Putamen (tissue), 1 donor: ENCODE measurements around the gene TTC36.
"Not testable (repeated sequence)": the region's sequence is repeated elsewhere in the genome, so short reads cannot be mapped to it uniquely, and the experiment has no call there.

Experiments
- DNase-seq: peaks from one replicate; pipeline ENCODE4 v3.0.0-alpha.2; 2016; ENCODE audit warnings: low spot score

TTC36 gene

DNA sequence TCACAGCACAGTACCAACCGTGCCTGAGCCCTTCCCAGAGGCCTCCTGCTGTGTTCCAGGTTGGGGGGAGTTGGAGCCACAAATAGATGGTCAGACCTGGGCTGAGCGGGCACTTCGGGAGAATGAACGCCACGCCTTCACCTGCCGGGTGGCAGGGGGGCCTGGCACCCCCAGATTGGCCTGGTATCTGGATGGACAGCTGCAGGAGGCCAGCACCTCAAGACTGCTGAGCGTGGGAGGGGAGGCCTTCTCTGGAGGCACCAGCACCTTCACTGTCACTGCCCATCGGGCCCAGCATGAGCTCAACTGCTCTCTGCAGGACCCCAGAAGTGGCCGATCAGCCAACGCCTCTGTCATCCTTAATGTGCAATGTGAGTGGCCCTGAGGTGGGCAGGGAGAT, 4.8 kb downstream of the TTC36 start:
- no peak for DNase-seq

DNA sequence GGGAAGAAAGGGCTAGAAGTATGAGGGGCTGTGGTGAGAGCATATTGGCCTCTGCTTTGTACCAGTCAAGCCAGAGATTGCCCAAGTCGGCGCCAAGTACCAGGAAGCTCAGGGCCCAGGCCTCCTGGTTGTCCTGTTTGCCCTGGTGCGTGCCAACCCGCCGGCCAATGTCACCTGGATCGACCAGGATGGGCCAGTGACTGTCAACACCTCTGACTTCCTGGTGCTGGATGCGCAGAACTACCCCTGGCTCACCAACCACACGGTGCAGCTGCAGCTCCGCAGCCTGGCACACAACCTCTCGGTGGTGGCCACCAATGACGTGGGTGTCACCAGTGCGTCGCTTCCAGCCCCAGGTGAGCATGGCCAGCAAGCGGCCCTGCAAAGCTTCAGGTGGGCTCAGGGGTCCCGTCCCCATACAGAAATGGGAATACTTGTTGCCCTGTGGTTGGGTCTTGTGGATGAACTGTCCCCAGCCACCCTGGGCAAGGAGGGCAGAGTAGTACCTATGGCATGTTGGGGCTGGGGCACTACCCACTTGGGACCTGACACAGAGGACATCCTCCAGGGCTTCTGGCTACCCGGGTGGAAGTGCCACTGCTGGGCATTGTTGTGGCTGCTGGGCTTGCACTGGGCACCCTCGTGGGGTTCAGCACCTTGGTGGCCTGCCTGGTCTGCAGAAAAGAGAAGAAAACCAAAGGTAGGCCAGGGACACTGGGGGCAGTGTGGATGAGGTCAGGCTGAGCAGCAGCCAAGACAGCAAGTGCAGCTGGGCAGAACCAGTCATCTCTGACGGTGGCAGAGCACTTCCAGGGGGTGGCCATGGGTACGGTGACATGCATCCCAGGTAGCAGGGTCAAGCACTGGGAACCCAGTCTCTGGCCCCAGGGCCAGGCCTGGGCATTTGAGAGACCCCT, 5.8 kb downstream of the TTC36 start:
- no peak for DNase-seq

DNA sequence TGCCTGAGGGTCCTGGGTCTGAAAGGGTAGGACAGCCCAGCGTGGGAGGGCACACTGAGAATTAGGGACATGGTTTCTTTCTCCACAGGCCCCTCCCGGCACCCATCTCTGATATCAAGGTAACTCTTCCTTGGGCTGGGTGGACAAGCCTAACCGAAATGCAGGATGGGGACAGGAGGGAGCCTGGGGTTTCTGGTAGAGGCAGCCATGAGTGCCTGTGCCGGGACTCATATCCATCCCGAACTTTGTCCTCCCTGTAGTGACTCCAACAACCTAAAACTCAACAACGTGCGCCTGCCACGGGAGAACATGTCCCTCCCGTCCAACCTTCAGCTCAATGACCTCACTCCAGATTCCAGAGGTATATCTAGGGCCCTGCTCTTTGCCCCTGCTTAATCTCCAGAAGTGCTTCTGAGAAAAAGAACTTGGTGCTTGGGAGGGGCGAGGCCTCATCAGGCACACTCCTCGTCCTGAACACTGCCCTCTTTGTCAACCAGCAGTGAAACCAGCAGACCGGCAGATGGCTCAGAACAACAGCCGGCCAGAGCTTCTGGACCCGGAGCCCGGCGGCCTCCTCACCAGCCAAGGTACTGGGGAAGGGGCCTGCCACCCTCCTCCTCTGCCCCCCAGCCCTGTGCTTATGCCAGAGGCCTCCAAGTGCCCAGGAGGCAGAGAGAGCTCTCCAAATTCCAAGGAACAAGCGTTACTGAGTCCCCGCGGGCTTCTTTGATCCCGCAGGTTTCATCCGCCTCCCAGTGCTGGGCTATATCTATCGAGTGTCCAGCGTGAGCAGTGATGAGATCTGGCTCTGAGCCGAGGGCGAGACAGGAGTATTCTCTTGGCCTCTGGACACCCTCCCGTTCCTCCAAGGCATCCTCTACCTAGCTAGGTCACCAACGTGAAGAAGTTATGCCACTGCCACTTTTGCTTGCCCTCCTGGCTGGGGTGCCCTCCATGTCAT, 6.8 kb downstream of the TTC36 start:
- DNase-seq: no peak

DNA sequence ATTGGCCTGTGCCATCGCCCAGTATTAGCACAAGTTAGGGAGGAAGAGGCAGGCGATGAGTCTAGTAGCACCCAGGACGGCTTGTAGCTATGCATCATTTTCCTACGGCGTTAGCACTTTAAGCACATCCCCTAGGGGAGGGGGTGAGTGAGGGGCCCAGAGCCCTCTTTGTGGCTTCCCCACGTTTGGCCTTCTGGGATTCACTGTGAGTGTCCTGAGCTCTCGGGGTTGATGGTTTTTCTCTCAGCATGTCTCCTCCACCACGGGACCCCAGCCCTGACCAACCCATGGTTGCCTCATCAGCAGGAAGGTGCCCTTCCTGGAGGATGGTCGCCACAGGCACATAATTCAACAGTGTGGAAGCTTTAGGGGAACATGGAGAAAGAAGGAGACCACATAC, 8.0 kb downstream of the TTC36 start:
- DNase-seq: no peak

DNA sequence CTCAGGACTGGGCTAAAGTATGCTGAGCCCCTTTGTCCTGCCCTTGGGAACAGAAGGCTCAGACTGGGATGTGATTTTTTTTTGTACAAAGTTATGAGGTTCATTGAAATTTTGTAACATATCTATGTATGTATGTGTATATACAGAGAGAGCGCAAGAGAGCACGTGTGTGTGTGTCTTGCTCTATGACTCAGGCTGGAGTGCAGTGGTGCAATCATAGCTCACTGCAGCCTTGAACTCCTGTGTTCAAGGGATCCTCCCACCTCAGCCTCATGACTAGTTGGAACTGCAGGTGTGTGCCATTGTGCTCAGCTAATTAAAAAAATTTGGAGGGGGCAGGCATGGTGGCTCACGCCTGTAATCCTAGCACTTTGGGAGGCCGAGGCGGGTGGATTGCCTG, 9.5 kb downstream of the TTC36 start:
- DNase-seq: no peak

DNA sequence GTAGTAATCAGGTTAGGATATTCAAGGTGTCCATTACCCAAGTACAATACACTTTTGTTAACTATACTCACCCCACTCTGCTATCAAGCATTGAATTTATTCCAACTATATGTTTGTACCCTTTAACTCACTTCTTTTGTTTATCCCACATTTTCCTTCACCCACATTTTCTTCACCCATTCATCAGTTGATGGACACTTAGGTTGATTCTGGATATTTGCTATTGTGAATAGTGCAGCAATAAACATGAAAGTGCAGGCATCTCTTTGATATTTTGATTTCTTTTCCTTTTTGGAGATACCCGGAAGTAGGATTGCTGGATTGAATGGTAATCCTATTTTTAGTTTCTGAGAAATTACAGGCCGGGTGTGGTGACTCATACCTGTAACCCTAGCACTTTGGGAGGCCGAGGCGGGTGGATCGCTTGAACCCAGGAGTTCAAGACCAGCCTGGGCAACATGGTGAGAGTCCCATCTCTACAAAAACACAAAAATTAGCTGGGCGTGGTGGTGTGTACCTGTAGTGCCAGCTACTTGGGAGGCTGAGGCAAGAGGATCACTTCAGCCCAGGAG, 10.2 kb downstream of the TTC36 start:
- no peak for DNase-seq

DNA sequence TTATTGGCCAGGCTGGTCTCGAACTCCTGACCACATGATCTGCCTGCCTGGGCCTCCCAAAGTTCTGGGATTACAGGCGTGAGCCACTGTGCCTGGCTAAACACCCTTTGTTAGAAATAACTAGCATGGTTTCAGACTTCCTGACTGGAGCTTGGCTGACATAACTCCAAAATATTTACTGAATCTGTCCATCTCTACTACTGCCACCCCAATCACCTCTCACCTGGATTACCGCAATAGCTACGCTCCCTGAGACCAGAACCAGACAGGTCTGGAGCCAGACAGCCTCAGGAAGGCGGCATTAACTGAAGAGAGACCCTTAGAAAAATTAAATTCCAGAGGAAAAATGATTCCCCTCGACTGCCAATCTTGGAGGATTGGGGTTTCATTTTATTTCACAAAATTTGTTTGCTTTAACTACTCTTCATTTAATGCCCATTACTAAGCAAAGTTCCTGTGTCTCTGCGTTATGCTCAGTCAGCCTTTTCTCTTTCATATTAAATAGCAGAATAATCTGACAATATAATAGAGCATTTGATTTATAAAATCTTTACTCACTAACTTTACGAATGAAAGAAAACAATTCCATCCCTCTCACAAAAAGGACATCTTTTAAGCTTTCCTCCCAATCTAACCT, 16.9 kb downstream of the TTC36 start:
- no peak for DNase-seq

DNA sequence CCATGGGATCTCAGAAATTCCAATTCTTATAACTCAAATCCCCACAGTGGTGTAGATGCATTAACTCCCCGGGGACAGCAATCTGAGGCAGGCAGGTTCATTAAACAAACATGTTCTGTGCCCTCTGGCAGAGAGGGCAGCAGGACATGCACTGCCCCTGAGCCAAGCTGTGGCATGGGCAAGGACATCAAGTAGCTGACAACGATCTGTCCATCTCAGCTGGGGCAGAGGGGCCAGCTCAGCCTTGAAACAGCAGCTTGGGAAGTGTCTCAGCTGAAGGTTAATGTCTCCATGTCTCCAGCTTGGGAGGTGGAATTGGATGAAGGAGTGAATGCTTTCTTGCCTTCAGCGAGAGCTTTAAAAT, 17.4 kb downstream of the TTC36 start:
- no peak for DNase-seq

DNA sequence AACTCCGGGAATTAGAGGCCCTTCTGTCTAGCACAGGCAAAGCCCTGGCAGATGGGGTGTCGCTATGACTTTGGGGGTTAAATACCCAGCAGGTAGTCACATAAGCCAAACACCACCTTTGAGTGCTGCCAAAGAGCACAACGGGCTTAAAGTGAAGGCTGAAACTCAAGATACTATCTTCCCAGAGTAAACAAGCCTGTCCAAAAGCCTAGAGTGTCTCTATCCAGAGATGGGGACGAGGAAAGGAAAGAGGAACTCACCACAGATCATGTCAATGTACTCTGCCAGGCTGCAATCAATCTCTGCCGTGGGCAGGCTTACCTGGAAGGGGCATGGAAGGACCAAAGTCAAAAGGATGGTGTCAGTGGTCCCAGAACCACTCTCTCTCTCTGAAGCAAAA, 18.3 kb downstream of the TTC36 start:
- no peak for DNase-seq

DNA sequence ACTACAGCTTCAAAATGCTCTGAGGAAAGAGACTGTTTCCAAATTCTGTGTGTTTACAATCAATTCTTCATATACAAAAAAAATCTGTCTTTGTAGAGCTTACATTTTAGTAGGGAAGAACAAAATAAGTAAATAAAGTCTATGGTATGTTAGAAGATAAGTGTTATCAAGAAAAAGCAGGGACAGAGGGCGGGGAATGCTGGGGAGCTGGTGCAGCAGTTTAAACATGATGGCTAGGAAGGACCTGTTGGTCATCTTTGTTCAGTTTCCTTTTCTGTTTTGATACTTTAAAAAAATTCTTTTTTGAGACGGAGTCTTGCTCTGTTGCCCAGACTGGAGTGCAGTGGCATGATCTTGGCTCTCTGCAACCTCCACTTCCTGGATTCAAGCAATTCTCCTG, 19.9 kb downstream of the TTC36 start:
- no peak for DNase-seq

DNA sequence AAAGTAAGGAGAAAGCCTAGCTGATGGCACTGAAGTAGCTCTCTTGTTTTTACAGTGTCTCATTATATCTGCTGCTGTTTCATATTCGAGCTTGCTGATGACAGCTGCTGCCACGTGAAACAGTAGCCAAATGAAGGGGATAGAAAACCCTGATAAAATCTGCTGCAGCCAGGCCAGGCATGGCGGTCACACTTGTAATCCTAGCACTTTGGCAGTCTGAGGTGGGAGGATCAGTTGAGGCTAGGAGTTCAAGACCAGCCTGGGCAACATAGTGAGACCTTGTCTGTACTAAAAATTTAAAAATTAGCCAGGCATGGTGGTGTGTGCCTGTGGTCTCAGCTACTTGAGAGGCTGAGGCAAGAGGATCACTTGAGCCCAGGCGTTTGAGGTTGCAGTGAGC, 25.1 kb downstream of the TTC36 start:
- DNase-seq: no peak

DNA sequence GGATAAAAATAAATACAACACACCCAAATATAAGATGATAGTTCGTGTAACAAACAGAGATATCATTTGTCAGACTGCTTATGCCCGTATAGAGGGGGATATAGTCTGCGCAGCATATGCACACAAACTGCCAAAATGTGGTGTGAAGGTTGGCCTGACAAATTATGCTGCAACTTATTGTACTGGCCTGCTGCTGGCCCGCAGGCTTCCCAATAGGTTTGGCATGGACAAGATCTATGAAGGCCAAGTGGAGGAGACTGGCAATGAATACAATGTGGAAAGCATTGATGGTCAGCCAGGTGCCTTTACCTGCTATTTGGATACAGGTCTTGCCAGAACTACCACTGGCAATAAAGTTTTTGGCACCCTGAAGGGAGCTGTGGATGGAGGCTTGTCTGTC, 33.5 kb downstream of the TTC36 start:
- DNase-seq: no peak

DNA sequence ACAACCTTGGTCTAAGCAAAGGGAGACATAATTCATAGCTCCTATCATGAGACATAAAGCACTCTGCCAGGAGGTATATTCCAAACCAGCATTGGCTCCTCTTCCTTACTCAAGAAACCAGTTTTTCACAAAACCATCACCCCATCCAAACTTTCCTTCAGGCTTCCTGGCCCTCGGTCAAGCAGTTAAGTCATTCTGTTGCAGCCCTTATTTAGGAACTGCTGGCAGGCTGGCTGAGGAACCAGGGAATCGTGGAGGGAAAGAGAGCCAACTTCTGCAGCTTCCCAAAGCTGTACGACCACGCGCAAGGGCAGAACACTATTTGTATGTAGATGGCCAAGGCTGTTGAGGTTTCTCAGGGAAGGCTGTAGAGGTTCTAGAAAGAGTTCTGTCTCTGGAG, 37.8 kb downstream of the TTC36 start:
- DNase-seq: no peak

DNA sequence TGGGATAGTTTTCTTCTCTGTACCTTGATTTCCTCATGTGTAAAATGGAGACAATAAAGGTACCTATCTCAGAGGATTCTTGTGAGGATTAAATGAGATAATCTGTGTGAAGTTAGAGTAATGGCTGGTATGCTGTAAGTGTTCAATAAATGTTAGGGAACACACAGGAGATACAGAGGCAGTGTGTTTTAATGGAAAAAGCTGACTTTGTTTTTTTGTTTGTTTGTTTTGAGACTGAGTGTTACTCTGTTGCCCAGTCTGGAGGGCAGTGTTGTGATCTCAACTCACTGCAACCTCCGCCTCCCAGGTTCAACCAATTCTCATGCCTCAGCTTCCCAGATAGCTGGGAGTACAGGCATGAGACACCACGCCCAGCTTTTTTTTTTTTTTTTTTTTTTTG, 42.4 kb downstream of the TTC36 start:
- DNase-seq: no peak

DNA sequence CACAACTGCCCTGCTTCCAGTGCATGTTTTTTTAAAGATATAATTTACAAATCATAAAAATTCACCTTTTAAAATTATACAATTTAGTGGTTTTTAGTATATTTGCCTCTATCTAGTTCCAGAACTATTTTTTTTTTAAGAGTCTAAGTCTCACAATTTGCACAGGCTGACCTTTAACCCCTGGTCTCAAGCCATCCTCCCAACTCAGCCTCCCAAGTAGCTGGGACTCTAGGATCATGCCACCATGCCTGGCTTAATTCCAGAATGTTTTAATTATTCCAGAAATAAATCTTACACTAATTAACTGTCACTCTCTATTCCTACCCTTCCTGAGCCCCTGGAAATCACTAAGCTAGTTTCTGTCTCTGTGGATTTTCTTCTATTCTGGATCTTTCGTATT, 43.5 kb downstream of the TTC36 start:
- no peak for DNase-seq

DNA sequence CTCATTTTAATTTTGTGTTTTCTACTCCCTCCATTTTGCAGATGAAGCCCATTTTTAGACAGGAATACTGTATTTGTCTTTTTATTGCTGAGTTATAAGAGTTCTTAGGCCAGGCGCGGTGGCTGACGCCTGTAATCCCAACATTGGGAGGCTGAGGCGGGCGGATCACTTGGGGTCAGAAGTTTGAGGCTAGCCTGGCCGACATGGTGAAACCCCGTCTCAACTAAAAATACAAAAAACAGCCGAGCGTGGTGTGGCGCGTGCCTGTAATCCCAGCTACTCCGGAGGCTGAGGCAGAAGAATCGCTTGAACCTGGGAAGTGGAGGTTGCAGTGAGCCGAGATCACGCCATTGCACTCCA, 44.4 kb downstream of the TTC36 start:
- not testable (repeated sequence) for DNase-seq

DNA sequence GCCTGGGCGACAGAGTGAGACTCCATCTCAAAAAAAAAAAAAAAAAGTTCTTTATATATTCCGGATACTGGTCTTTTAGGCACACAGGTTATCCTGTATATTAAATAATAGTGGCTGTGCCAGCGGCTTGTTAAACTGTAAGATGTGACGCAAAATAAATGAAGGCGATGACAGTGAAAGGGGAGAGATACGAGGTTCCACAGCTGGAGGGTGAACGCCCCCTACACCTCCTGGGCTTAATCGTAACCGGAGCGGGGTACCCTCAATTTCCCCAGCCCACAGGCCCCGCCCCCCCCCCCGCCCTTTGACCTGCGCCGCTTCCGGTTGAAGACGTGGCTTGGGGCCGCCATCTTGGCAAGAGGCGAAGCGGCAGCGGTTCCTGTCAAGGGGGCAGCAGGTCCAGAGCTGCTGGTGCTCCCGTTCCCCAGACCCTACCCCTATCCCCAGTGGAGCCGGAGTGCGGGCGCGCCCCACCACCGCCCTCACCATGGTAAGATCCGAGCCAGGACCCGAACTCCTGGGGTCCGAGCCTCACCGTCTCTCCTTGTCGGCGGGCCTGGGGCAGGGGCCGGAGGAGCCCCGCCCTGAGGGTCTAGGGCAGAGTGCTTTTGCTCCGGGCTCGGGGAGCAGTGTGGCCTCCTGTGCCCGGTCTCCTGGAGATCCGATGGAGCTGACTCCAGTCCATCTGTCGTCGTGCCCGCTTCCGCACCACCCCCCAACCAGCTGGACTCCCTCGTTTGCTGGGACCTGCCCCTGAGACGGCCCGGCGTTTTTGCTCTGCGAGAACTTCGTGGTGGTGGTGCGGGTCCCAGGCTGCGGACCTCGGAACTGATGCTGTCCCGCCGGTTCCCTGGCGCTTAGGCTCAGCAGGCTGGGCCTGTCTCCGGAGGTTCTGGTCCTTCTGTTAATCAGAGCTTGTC, 45.0 kb downstream of the TTC36 start, which contains the start of gene ARCN1:
Gene ARCN1, plus strand, starts transcription at position 349 of the 920 bp plus-strand sequence. Its CDS starts 139 bp downstream, at position 488.
- peak; percentile 81 for DNase-seq

DNA sequence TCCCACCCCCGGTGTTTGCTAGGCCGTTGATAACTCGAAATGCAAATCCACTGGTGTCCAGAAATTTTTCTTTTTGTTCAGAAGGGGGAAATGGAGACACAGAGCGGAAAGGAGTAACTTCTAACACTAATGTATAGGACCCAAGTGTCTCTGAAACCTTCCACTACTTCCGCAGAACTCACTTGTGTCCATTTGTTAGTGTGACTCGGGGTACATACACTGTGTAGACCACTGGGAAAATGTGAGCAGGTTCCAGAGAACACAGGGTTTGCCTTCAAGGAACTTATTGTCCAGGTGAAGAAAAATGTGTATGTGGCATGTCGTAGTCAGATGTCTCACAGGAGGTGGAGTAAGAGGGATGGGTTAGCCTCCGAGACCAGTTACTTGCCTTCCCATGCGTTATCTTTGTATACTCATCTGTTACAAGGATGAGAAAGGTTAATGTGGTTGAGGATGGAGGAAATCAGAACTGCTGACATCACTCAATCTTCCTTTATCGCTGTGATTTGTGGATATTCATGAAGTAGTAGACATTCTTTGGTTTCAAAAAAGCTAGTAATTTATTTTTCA, 45.8 kb downstream of the TTC36 start:
- DNase-seq: no peak

DNA sequence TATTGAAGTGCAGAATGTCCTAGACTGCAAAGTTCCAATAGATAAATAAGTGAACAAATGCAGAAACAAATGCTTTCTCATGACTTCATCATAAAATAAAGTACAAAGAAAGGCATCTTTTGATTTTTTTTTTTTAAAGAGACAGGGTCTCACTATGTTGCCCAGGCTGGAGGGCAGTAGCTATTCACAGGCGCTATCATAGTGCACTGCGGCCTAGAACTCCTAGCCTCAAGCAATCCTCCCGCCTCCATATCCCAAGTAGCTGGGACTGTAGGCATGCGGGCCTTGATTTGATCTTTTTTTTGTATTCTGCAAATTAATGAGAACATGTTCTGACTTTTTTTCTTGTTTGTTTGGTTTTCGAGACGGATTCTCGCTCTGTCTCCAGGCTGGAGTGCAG, 47.4 kb downstream of the TTC36 start:
- no peak for DNase-seq

DNA sequence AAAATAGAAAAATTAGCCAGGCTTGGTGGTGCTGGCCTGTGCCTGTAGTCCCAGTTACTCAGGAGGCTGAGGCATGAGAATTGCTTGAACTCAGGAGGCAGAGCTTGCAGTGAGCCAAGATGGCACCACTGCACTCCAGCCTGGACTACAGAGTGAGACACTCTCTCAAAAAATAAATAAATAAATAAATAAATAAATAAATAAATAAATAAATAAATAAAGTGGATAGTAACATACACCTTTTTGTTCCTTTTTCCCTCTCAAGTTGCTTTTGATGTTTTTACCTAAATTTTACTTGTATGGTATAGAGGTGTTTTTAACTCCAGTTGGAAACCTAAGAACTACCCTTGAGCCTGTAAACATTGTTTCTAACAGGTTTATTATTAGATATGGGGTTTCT, 50.7 kb downstream of the TTC36 start:
- not testable (repeated sequence) for DNase-seq
